AG09319 (cell line): Measurements from ENCODE around the gene ABCB8.

ENCODE experiments used
- DNase-seq: peaks from one replicate; pipeline ENCODE4 v3.0.0-alpha.2; 2010; ENCODE audit warnings: low read depth; ENCODE audit errors: extremely low read depth
- CTCF ChIP-seq: IDR thresholded peaks from 2 replicates; pipeline ENCODE4 v1.5.1; 2011; ENCODE audit warnings: low read depth, mild to moderate bottlenecking, inconsistent platforms, low read length, moderate library complexity

The ABCB8 gene

GRCh38 chr7:151056666-151057505, 28.6 kb downstream of the ABCB8 start:
- DNase-seq = no peak
- no peak for TF ChIP-seq CTCF

DNA sequence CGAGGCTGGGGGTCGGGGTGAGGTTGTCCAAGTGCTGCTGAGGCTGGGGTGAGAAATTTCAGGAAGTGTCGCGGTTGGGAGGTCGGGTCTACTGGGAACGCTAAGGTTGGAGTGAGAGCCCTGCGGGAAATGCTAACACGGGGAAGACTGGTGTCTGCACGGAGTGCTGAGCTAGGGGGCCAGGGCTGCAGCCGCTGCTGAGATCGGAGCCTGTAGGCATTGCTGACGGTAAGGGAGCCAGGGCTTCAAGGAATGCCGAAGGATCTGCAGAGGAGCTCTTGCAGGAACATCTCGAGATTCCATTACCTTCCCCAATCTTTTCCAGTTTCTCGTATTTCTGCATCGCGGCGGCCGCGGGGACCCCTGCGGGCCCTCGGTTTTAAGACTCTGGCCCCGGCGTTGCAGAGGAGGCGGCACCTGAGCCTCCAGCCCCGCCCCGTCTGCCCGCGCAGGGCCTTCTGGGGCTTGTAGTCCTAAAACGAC, 29.3 kb downstream of the ABCB8 start, which contains the start of gene CDK5:
CDK5 (minus strand) TSS at position 392 of the 483 bp plus-strand sequence; CDS start at position 343, 49 bp downstream.
- DNase-seq = no peak
- no peak for TF ChIP-seq CTCF

DNA sequence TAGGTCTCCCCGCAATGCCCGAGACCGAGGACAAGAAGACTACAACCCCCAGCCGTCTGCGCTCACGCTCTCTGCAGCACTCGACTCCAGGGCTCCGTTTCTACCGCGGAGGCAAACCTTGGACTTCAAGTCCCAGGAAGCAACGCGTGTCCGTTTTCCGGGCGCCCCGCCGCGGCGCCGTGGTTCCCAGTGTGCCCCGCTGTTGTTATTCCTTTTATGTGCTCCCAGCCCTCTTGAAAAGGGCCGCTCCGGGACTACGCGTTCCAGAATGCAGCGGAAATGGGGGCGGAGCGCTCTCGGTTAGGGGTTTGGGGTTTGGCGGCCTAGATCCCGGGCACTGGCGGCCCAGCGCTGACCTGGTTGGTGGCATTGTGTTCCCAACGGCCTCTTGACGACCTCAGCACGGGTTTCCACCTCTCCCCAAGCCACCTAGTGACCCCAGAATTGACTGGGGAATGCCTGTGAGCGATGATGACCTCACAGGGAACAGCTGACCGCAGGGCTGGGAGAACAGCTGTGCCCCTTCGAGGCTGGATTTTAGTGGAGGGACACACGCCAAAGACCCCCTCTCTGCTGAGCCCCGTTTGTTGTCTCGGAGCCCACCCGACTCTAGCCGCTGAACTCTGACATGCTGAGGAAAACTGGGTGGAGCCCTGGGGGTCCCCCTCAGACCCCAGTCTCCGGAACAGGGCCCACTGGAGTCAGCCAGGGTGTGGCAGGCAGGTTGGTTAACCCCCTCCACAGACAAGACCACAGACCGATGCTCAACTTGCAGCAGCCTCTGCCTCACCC, 29.9 kb downstream of the ABCB8 start:
- DNase-seq = peak; percentile 98
- no peak for TF ChIP-seq CTCF

DNA sequence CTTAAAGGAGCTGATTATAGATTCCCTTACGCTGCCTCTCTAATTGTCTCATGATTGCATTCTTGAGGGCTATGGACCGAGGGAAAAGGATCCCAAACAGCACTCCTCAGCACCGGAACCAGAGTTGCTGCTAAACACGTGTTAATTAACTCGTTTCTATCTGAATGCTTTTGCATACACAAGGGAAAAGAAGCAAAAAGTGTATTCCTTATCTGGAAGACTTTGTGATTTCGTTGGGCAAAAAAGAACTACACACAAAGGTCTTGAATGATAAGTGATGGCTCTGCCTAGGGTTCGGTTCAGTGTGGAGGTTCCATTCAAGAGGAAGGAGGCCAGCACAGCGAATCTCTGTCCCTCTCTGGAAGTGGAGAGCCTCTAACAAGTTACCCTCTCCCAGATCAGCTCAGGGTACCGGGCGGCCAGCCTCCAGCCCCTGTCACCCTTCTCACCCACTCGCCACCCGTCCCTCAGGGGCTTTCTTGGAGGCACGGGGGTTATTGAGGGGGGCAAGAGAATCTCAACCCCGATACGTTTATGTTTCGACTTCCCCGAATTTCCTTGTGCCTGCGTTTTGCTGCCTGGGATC, 30.6 kb downstream of the ABCB8 start:
- DNase-seq = no peak
- no peak for TF ChIP-seq CTCF

GRCh38 chr7:151059367-151060112, 31.3 kb downstream of the ABCB8 start, which contains the start of gene SLC4A2:
TSS of gene SLC4A2 (plus strand) at chr7:151059589. CDS start at chr7:151061988, 2,399 bp downstream.
- TF ChIP-seq CTCF = peak; percentile 52
- no peak for DNase-seq

DNA sequence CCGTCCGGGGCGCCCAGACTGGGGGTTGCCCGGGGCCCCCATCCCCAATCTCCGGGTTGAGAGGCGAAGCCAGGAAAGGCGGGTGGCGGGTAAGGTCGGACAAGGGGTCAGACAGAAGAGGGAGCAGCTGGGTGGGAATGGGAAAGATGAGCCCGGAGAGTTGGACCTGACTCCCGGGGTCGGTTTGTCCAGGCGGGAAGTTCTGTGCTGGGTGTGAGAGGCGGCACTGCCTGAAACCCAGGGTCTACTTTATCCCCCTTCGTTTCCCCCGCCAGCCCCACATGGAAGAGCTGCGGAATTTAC, 31.8 kb downstream of the ABCB8 start:
- DNase-seq = no peak
- TF ChIP-seq CTCF = no peak
